ENCODE results near the gene CTSH.
"Not testable (repeated sequence)": the region's sequence is repeated elsewhere in the genome, so short reads cannot be mapped to it uniquely, and the experiment has no call there.

The CTSH gene

DNA sequence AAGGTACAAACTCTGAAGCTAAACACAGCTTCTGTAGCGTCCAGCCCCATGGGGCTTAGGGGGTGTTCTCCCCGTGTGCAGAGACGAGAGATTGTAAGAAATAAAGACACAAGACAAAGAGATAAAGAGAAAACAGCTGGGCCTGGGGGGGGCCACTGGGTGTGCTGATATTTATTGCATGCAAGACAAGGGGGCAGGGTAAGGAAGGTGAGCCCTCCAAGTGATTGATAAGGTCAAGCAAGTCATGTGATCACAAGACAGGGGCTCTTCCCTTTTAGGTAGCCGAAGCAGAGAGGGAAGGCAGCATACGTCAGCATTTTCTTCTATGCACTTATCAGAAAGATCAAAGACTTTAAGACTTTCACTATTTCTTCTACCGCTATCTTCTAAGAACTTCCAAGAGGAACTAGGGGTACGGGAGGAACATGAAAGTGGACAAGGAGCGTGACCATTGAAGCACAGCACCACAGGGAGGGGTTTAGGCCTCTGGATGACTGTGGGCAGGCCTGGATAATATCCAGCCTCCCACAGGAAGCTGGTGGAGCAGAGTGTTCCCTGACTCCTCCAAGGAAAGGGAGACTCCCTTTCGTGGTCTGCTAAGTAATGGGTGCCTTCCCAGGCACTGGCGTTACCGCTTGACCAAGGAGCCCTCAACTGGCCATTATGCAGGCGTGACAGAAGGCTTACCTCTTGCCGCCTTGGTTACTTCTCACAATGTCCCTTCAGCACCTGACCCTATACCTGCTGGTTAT is 42.4 kb downstream of the CTSH start:
- H3K27ac Mint-ChIP-seq, H3K4me1 Mint-ChIP-seq, H3K4me3 Mint-ChIP-seq, ATAC-seq, DNase-seq, H3K27me3 Mint-ChIP-seq, H3K9me3 Mint-ChIP-seq: not testable (repeated sequence)

- H3K4me1 Mint-ChIP-seq, H3K4me3 Mint-ChIP-seq, H3K27me3 Mint-ChIP-seq, H3K9me3 Mint-ChIP-seq, H3K27ac Mint-ChIP-seq, ATAC-seq, DNase-seq: not testable (repeated sequence)
Measured at GRCh38 chr15:78900819-78901533, 43.9 kb downstream of the CTSH start.

DNA sequence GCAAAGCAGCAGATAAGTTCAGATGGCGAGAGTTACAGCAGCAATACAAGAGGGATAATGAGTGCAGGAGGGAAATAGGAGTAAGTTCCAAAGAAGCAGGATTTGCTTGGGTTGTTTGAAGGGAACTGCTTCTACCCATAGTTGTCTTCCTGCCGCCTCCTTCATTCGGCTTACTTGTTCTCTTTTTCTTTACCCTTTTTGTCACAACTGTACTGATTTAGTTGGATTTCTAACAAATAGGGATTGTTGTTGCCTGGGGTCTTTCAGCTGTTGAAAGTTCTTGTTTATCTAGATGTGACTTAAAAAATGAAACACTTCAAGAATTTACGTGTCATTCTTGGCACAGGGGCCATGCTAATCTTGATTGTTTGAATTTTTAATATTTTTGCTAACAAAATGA is 46.3 kb downstream of the CTSH start:
- H3K27ac Mint-ChIP-seq = no peak overlapping the region
- peaks cover 9% of the 10 kb centered on the region for H3K4me1 Mint-ChIP-seq
- no peak overlapping the region for H3K4me3 Mint-ChIP-seq
- no peak for ATAC-seq
- no peak for DNase-seq
- H3K9me3 Mint-ChIP-seq = no peaks in the 10 kb centered on the region
- H3K27me3 Mint-ChIP-seq = no peaks in the 10 kb centered on the region

DNA sequence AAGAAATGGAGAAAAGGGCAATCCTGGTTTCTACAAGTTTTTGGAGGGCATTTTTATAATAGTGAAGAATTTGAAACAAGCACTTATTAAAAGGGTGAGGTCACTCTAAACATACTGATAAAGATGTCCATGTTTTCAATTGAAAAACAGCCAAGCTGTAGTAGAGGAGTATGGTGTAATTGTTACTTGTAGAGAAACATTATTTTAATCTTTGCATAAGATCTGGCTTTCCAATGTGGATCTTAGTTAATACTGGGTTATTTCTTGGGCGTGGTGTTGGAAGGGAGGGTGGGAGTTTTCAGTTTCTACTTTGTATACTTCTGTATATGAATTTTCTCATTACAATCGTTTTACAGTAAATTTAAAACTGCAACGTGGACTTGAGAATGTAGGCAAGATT is 49.4 kb downstream of the CTSH start:
- H3K4me1 Mint-ChIP-seq = peaks cover 29% of the 10 kb centered on the region
- H3K27me3 Mint-ChIP-seq = no peaks in the 10 kb centered on the region
- ATAC-seq (no peak), DNase-seq (no peak)
- no peak overlapping the region for H3K4me3 Mint-ChIP-seq
- H3K27ac Mint-ChIP-seq = peak overlapping the region in 1 of 2 donors; percentile 66
- H3K9me3 Mint-ChIP-seq = no peaks in the 10 kb centered on the region

DNA sequence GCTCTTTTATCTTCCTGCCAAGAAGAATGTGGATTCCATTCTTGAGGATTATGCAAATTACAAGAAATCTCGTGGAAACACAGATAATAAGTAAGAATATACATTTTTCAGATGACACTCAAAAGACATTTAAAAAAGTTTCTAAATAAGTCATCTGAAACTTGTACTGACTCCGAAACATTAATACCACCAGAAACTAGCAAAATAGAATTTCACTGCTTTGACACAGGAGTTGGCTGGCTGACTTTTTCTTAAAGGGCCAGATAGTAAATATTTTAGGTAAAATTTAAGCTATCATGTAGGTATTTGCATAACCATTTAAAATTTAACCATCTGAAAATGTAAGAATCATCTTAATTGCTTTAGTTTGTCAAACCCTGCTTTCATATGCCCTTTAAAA is 51.3 kb downstream of the CTSH start:
- no peak for DNase-seq
- Mint-ChIP-seq H3K4me1 (peaks cover 29% of the 10 kb centered on the region), H3K9me3 (no peaks in the 10 kb centered on the region), H3K27ac (peak overlapping the region in 1 of 2 donors; percentile 52), H3K27me3 (no peaks in the 10 kb centered on the region), H3K4me3 (peak overlapping the region in 1 of 2 donors; percentile 47)
- no peak for ATAC-seq

DNA sequence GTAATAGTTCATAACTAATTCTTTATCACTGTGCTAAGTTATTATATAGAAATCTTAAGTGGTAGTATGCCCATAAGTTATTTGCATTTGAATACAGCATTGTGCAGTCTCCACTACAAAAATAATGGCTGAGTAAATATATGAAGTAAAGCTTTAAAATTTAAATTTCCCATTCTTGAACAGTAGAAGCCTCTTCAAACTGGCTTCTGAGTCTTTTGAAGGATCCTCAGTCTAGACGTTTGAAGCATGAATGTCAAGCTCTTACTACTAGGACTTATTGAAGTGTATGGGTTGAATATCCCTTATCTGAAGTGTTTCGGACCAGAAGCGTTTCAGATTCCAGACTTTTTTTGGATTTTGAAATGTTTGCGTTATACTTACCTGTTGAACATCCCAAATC is 55.8 kb downstream of the CTSH start:
- ATAC-seq = no peak
- H3K4me3 Mint-ChIP-seq = no peak overlapping the region

DNA sequence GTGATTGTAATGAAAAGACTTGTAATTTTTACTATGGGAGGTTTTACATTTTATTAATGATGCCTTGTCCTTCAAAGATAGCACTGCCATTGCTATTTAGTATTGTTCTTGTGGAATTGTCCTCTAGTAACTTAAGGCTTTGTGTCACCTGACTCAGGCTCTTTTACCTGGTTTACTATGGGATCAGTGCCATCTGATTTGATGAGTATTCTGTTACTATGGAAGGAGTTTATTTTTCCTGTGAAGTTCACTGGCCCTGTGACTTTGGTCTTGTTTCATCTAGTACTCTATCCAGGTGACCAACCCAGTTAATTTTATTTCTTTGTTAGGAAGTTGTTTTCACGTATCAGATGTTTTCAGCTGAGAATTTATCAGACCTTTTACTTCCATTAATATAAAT is 63.2 kb downstream of the CTSH start:
- no peak overlapping the region for H3K4me3 Mint-ChIP-seq
- DNase-seq (no peak), ATAC-seq (no peak)
- peaks cover 66% of the 10 kb centered on the region for H3K4me1 Mint-ChIP-seq
- no peak overlapping the region for H3K27ac Mint-ChIP-seq
- no peaks in the 10 kb centered on the region for H3K27me3 Mint-ChIP-seq
- no peaks in the 10 kb centered on the region for H3K9me3 Mint-ChIP-seq

More for the DNA sequence above, 55.8 kb downstream of the CTSH start:
- H3K27ac Mint-ChIP-seq = no peak overlapping the region
- no peaks in the 10 kb centered on the region for H3K9me3 Mint-ChIP-seq
- no peak for DNase-seq
- no peaks in the 10 kb centered on the region for H3K27me3 Mint-ChIP-seq
- H3K4me1 Mint-ChIP-seq = peaks cover 34% of the 10 kb centered on the region

DNA sequence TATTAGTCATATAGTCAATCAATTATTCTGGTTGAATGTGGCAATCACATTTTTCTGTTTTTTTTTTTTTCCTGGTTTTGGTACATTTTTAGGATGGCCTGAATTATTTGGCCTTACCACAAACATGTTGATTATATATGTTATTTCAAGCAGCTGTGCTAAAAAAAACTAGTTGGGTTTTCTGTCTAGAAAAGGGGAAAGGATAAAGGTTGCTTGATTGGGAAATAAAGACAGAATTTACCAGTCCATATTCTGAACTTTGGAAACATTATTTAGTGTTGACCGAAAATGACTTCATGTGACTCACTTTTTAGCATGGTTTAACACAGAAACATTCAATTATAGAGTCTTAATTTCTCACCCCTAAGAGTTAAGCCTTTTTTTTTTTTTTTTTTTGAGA is 64.0 kb downstream of the CTSH start:
- Mint-ChIP-seq H3K27me3 (no peaks in the 10 kb centered on the region), H3K4me3 (no peak overlapping the region), H3K9me3 (no peaks in the 10 kb centered on the region), H3K27ac (no peak overlapping the region), H3K4me1 (peaks cover 69% of the 10 kb centered on the region)
- no peak for DNase-seq
- no peak for ATAC-seq

- H3K9me3 Mint-ChIP-seq = no peaks in the 10 kb centered on the region
- peaks cover 75% of the 10 kb centered on the region for H3K4me1 Mint-ChIP-seq
- no peaks in the 10 kb centered on the region for H3K27me3 Mint-ChIP-seq
- no peak for DNase-seq
- ATAC-seq = peak; percentile 68
- peak overlapping the region in 1 of 2 donors; percentile 61 for H3K4me3 Mint-ChIP-seq
- H3K27ac Mint-ChIP-seq = no peak overlapping the region
Measured at GRCh38 chr15:78880242-78880533, 64.7 kb downstream of the CTSH start.

GRCh38 chr15:78879517-78880241 is 65.2 kb downstream of the CTSH start:
- no peak overlapping the region for H3K27ac Mint-ChIP-seq

GRCh38 chr15:78878356-78878755 is 66.5 kb downstream of the CTSH start:
- ATAC-seq = no peak
- Mint-ChIP-seq H3K27me3 (no peaks in the 10 kb centered on the region), H3K4me1 (peaks cover 81% of the 10 kb centered on the region), H3K4me3 (peak overlapping the region; percentile 56 to 96), H3K27ac (peak overlapping the region in 1 of 2 donors; percentile 27), H3K9me3 (no peaks in the 10 kb centered on the region)
- no peak for DNase-seq

More at GRCh38 chr15:78879517-78880241, 65.2 kb downstream of the CTSH start:
- H3K9me3 Mint-ChIP-seq = no peaks in the 10 kb centered on the region
- DNase-seq (no peak), ATAC-seq (peak; percentile 52)
- H3K4me3 Mint-ChIP-seq = peak overlapping the region; percentile 45 to 61
- peaks cover 80% of the 10 kb centered on the region for H3K4me1 Mint-ChIP-seq
- no peaks in the 10 kb centered on the region for H3K27me3 Mint-ChIP-seq

GRCh38 chr15:78876954-78877353 is 67.9 kb downstream of the CTSH start:
- not testable (repeated sequence) for H3K27ac Mint-ChIP-seq, ATAC-seq, H3K27me3 Mint-ChIP-seq, H3K9me3 Mint-ChIP-seq, DNase-seq
- Mint-ChIP-seq H3K4me1 (peaks cover 78% of the 10 kb centered on the region), H3K4me3 (peak overlapping the region; percentile 56 to 96)

GRCh38 chr15:78875107-78875914 is 69.5 kb downstream of the CTSH start:
- H3K27me3 Mint-ChIP-seq = no peaks in the 10 kb centered on the region
- H3K4me3 Mint-ChIP-seq = peak overlapping the region; percentile 83 to 96
- DNase-seq = no peak
- H3K27ac Mint-ChIP-seq = peak overlapping the region; percentile 48 to 100
- H3K4me1 Mint-ChIP-seq = peaks cover 77% of the 10 kb centered on the region
- no peaks in the 10 kb centered on the region for H3K9me3 Mint-ChIP-seq
- no peak for ATAC-seq

GRCh38 chr15:78873793-78874765 is 70.8 kb downstream of the CTSH start:
- DNase-seq (peak; percentile 16 to 44), ATAC-seq (no peak)
- Mint-ChIP-seq H3K9me3 (no peaks in the 10 kb centered on the region), H3K27me3 (no peaks in the 10 kb centered on the region), H3K27ac (peak overlapping the region; percentile 99 to 100), H3K4me3 (peak overlapping the region; percentile 83 to 96), H3K4me1 (peaks cover 65% of the 10 kb centered on the region)

Data from stimulated activated naive CD8-positive, alpha-beta T cell treated with anti-CD3 and anti-CD28 coated beads, Interleukin-15, amount 100 ng/mL, for 72 hours (primary cell).